Measurements from ENCODE around the gene ADORA3. TPM values are rescaled to one million over a fixed set of nuclear protein-coding genes. Genes with fewer than 3 reads are reported as not detected.

Gene ADORA3
- total RNA-seq, 4 donors from 2014 or later, result 0.27 to 6.9 (median 3.1) TPM

DNA sequence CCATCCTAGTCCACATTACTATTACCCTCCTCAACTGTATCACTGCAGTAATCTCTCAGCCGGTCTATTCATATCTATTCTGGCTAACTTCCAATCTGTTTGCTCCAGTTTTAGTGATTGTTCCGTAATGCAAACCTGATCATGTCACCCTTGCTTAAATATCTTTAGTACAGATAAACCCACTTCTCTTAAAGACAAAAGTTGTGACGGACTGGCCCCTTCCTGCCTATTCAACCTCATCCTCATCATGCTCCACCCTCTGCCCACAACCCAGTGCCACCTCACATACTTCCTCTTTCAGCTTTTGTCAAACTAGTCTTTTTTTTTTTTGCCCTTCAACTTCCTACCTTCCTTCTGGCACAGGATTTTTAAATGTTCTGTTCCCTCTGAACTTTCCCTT, 32.4 kb downstream of the ADORA3 start:
- 60 to 76% methylated on average over 3 of the region's 3 CpGs for WGBS, 2 donors

GRCh38 chr1:111470596-111470995, 32.8 kb downstream of the ADORA3 start:
- TF ChIP-seq, protein P1, sequence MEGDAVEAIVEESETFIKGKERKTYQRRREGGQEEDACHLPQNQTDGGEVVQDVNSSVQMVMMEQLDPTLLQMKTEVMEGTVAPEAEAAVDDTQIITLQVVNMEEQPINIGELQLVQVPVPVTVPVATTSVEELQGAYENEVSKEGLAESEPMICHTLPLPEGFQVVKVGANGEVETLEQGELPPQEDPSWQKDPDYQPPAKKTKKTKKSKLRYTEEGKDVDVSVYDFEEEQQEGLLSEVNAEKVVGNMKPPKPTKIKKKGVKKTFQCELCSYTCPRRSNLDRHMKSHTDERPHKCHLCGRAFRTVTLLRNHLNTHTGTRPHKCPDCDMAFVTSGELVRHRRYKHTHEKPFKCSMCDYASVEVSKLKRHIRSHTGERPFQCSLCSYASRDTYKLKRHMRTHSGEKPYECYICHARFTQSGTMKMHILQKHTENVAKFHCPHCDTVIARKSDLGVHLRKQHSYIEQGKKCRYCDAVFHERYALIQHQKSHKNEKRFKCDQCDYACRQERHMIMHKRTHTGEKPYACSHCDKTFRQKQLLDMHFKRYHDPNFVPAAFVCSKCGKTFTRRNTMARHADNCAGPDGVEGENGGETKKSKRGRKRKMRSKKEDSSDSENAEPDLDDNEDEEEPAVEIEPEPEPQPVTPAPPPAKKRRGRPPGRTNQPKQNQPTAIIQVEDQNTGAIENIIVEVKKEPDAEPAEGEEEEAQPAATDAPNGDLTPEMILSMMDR (IDR thresholded peaks at IDR 0.05), result no peak
- no peak for TF ChIP-seq POLR2A (IDR thresholded peaks at IDR 0.05)
- intact Hi-C loops (cut with DNase I), result no loop called here
- Histone ChIP-seq H3K4me1 (peaks cover 0 to 22% (median 2%) of the 10 kb centered on the region in 3 donors), H3K9me3 (no peaks in the 10 kb centered on the region), H3K27me3 (no peaks in the 10 kb centered on the region), H3K36me3 (peaks cover 0 to 60% (median 0%) of the 10 kb centered on the region in 3 donors), H3K27ac (peak overlapping the region in 2 of 4 donors; percentile 62 to 72), H3K4me3 (no peak overlapping the region)
- no peak for DNase-seq
- WGBS, 2 donors, result 80% methylated on average over 5 of the region's 5 CpGs

More for the DNA sequence above, 32.4 kb downstream of the ADORA3 start:
- peak; percentile 41 for DNase-seq
- Histone ChIP-seq H3K27ac (peak overlapping the region; percentile 36 to 72 (median 57)), H3K4me3 (no peak overlapping the region), H3K4me1 (peaks cover 0 to 25% (median 2%) of the 10 kb centered on the region in 3 donors), H3K36me3 (peaks cover 0 to 56% (median 0%) of the 10 kb centered on the region in 3 donors), H3K9me3 (no peaks in the 10 kb centered on the region), H3K27me3 (no peaks in the 10 kb centered on the region)
- intact Hi-C loops (cut with DNase I), result no loop called here
- peak in 1 of 4 donors; percentile 30 for TF ChIP-seq POLR2A (IDR thresholded peaks at IDR 0.05)
- TF ChIP-seq, protein P1 (IDR thresholded peaks at IDR 0.05), result no peak

GRCh38 chr1:111469539-111469938, 33.9 kb downstream of the ADORA3 start:
- no peaks in the 10 kb centered on the region for H3K9me3 ChIP-seq
- H3K4me1 ChIP-seq, result peaks cover 0 to 22% (median 2%) of the 10 kb centered on the region in 3 donors
- H3K27ac ChIP-seq, result no peak overlapping the region
- peaks cover 0 to 66% (median 0%) of the 10 kb centered on the region in 3 donors for H3K36me3 ChIP-seq
- intact Hi-C loops (cut with DNase I), result no loop called here
- no peak overlapping the region for H3K4me3 ChIP-seq
- H3K27me3 ChIP-seq, result no peaks in the 10 kb centered on the region
- no peak for TF ChIP-seq POLR2A (IDR thresholded peaks at IDR 0.05)
- TF ChIP-seq, protein P1 (IDR thresholded peaks at IDR 0.05), result no peak
- DNase-seq, result no peak

DNA sequence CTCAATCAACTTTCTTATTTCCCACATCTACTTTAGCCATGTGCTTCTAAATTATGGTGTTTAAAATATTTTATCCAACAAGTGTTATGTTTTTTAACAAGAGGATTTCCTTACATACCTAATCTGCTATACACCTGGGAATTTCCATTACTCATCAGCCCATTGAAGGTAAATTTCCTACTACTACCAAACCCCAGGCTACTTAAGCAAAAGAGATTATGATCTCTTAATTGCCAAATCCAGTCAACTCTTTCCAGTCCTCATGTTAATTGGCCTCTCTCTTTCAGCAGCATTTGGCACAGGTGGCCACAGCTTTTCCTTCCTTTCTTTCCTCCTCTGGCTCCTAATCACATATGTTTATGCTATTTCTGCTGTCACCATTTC, 34.7 kb downstream of the ADORA3 start:
- Histone ChIP-seq H3K4me1 (peaks cover 0 to 21% (median 0%) of the 10 kb centered on the region in 3 donors), H3K4me3 (no peak overlapping the region), H3K27me3 (no peaks in the 10 kb centered on the region), H3K27ac (no peak overlapping the region), H3K9me3 (no peaks in the 10 kb centered on the region), H3K36me3 (peaks cover 0 to 73% (median 0%) of the 10 kb centered on the region in 3 donors)
- intact Hi-C loops (cut with DNase I), result no loop called here
- TF ChIP-seq, protein P1 (IDR thresholded peaks at IDR 0.05), result no peak
- no peak for TF ChIP-seq POLR2A (IDR thresholded peaks at IDR 0.05)
- no peak for DNase-seq

- Histone ChIP-seq H3K27me3 (no peaks in the 10 kb centered on the region), H3K4me1 (peaks cover 0 to 18% (median 0%) of the 10 kb centered on the region in 3 donors), H3K36me3 (peaks cover 0 to 75% (median 0%) of the 10 kb centered on the region in 3 donors), H3K9me3 (no peaks in the 10 kb centered on the region), H3K27ac (no peak overlapping the region), H3K4me3 (no peak overlapping the region)
- no peak for DNase-seq
- WGBS, 2 donors, result 93 to 95% methylated on average over 2 of the region's 2 CpGs
- TF ChIP-seq, protein P1 (IDR thresholded peaks at IDR 0.05), result no peak
- no peak for TF ChIP-seq POLR2A (IDR thresholded peaks at IDR 0.05)
- intact Hi-C loops (cut with DNase I), result no loop called here
These were observed 35.3 kb downstream of the ADORA3 start for GRCh38 chr1:111467865-111468716.
